Liver (tissue), 9 donors: ENCODE results near the gene DRG1. TPM values are rescaled to one million over a fixed set of nuclear protein-coding genes. Genes with fewer than 3 reads are reported as not detected.

Experiments used
- DNase-seq: peaks from one replicate; pipeline ENCODE4 v3.0.0-alpha.2; 2017; ENCODE audit warnings: low spot score
- H3K27ac ChIP-seq, 2 donors: one replicate each; pipeline ENCODE4 v1.7.0; 2013; ENCODE audit warnings: inconsistent platforms in 2 of 2, low read length in 2 of 2, control low read depth in 1 of 2, low read depth in 1 of 2, mild to moderate bottlenecking in 1 of 2
- H3K27me3 ChIP-seq, 4 donors: one replicate each; pipeline versions ENCODE4 v1.6.1 to v1.7.0; 2013; ENCODE audit warnings: low read length in 3 of 4, inconsistent platforms in 1 of 4, mild to moderate bottlenecking in 1 of 4, moderate library complexity in 1 of 4; ENCODE audit not compliant: control insufficient read depth in 4 of 4, insufficient read depth in 4 of 4
- H3K36me3 ChIP-seq, 4 donors: one replicate each; pipeline versions ENCODE4 v1.6.1 to v1.7.0; 2013; ENCODE audit warnings: low read length in 3 of 4, mild to moderate bottlenecking in 3 of 4, low read depth in 1 of 4, moderate library complexity in 1 of 4; ENCODE audit not compliant: control insufficient read depth in 4 of 4, insufficient read depth in 3 of 4
- H3K4me1 ChIP-seq, 4 donors: one replicate each; pipeline versions ENCODE4 v1.6.1 to v1.7.0; 2013; ENCODE audit warnings: low read length in 3 of 4, mild to moderate bottlenecking in 3 of 4, moderate library complexity in 1 of 4; ENCODE audit not compliant: control insufficient read depth in 4 of 4, insufficient read depth in 4 of 4
- H3K4me3 ChIP-seq, 3 donors: one replicate each; pipeline versions ENCODE4 v1.6.1 to v1.7.0; 2013; ENCODE audit warnings: low read length in 3 of 3, control low read depth in 1 of 3, low read depth in 1 of 3, mild to moderate bottlenecking in 1 of 3
- H3K9ac ChIP-seq, 2 donors: one replicate each; pipeline ENCODE4 v1.7.0; 2013; ENCODE audit warnings: low read length in 2 of 2, mild to moderate bottlenecking in 2 of 2, moderate library complexity in 2 of 2, control low read depth in 1 of 2, low read depth in 1 of 2
- H3K9me3 ChIP-seq, 4 donors: one replicate each; pipeline versions ENCODE4 v1.6.1 to v1.7.0; 2013; ENCODE audit warnings: low read length in 3 of 4; ENCODE audit not compliant: control insufficient read depth in 4 of 4
- ATF3 ChIP-seq: IDR thresholded peaks from 2 replicates; pipeline ENCODE4 v1.6.1; 2016; ENCODE audit warnings: antibody characterized with exemption
- CTCF ChIP-seq: fragments of 150-350 bp; IDR thresholded peaks from 2 replicates; pipeline ENCODE4 v1.5.1; 2017; ENCODE audit warnings: improper control_type of control experiment, low read depth, low read length; ENCODE audit not compliant: missing input control
- EGR1 ChIP-seq, 2 donors: IDR thresholded peaks; 2 replicates each; pipeline ENCODE4 v1.6.1; 2016 to 2018; ENCODE audit warnings: antibody characterized with exemption in 2 of 2, low read depth in 2 of 2
- FOXA1 ChIP-seq: IDR thresholded peaks from 2 replicates; pipeline ENCODE4 v1.6.1; 2016; ENCODE audit warnings: antibody characterized with exemption
- FOXA2 ChIP-seq: IDR thresholded peaks from 2 replicates; pipeline ENCODE4 v1.6.1; 2016; ENCODE audit warnings: antibody characterized with exemption
- GABPA ChIP-seq, 2 donors: IDR thresholded peaks in 1 of 2; conservative IDR thresholded peaks in 1 of 2; 2 replicates each; pipeline ENCODE4 v1.6.1; 2016; ENCODE audit warnings: antibody characterized with exemption in 2 of 2, mild to moderate bottlenecking in 1 of 2, moderate library complexity in 1 of 2
- HNF4A ChIP-seq, 2 donors: conservative IDR thresholded peaks; 2 replicates each; pipeline ENCODE4 v1.6.1; 2016; ENCODE audit warnings: antibody characterized with exemption in 2 of 2, mild to moderate bottlenecking in 2 of 2
- HNF4G ChIP-seq: IDR thresholded peaks from 2 replicates; pipeline ENCODE4 v1.6.1; 2016; ENCODE audit warnings: antibody characterized with exemption
- JUND ChIP-seq, 2 donors: IDR thresholded peaks; 2 replicates each; pipeline ENCODE4 v1.6.1; 2016; ENCODE audit warnings: antibody characterized with exemption in 2 of 2
- MAX ChIP-seq: IDR thresholded peaks from 2 replicates; pipeline ENCODE4 v1.6.1; 2016; ENCODE audit warnings: antibody characterized with exemption
- NR2F2 ChIP-seq: IDR thresholded peaks from 2 replicates; pipeline ENCODE4 v1.6.1; 2016; ENCODE audit warnings: antibody characterized with exemption
- RAD21 ChIP-seq, 2 donors: IDR thresholded peaks; 2 replicates each; pipeline ENCODE4 v1.6.1; 2016; ENCODE audit warnings: antibody characterized with exemption in 2 of 2, mild to moderate bottlenecking in 2 of 2
- REST ChIP-seq: IDR thresholded peaks from 2 replicates; pipeline ENCODE4 v1.6.1; 2016; ENCODE audit warnings: antibody characterized with exemption, mild to moderate bottlenecking
- RXRA ChIP-seq, 2 donors: IDR thresholded peaks; 2 replicates each; pipeline ENCODE4 v1.6.1; 2017 to 2018; ENCODE audit warnings: antibody characterized with exemption in 2 of 2, mild to moderate bottlenecking in 1 of 2
- SP1 ChIP-seq: IDR thresholded peaks from 2 replicates; pipeline ENCODE4 v1.6.1; 2018; ENCODE audit warnings: antibody characterized with exemption, mild to moderate bottlenecking
- TAF1 ChIP-seq: conservative IDR thresholded peaks from 2 replicates; pipeline ENCODE4 v1.6.1; 2016; ENCODE audit warnings: antibody characterized with exemption, mild to moderate bottlenecking
- YY1 ChIP-seq: IDR thresholded peaks from 2 replicates; pipeline ENCODE4 v1.6.1; 2016; ENCODE audit warnings: antibody characterized with exemption, mild to moderate bottlenecking
- ZBTB33 ChIP-seq: IDR thresholded peaks from 2 replicates; pipeline ENCODE4 v1.6.1; 2016; ENCODE audit warnings: antibody characterized with exemption
- WGBS: extraction: QIAGEN DNeasy Blood & Tissue Kit; methylation state at CpG from one replicate; pipeline ENCODE4 v1.1.7; 2013; 5-methylcytosine and 5-hydroxymethylcytosine counted together
- polyA plus RNA-seq, 2 donors: library from polyadenylated mRNA; stranded (reverse) in 1 of 2; unstranded in 1 of 2; fragments of 200-250 nt in 1 of 2; fragments of >200 nt in 1 of 2; fragmentation: Nextera tagmentation in 1 of 2; extraction: Ambion mirVana in 1 of 2; gene quantifications; one replicate each; pipeline versions ENCODE4 v1.2.1 to v1.2.3, GENCODE V29; 2013 to 2015
- total RNA-seq, 2 donors: library from RNA; depleted of rRNA; stranded (reverse); fragments of >200 nt; gene quantifications; one replicate each; pipeline ENCODE4 v1.2.3, GENCODE V29; 2014
- donor health status: healthy.
- donor health status: healthy.
- donor health status: healthy.
- donor health status: healthy.
- donor health status: healthy.

The DRG1 gene
- total and polyA plus RNA-seq, 4 donors, result 23.1 to 39.7 (median 32.5) TPM

- DNase-seq, result no peak
- TF ChIP-seq YY1, result no peak
- no peak for TF ChIP-seq FOXA2
- TF ChIP-seq MAX, result no peak
- no peak for TF ChIP-seq REST
- no peak for TF ChIP-seq CTCF
- no peak for TF ChIP-seq GABPA (IDR thresholded peaks at IDR 0.05 in 1 of 2, conservative IDR thresholded peaks at IDR 0.05 in 1 of 2)
- TF ChIP-seq ATF3, result no peak
- TF ChIP-seq NR2F2, result no peak
- H3K27ac ChIP-seq, result no peak overlapping the region
- no peaks in the 10 kb centered on the region for H3K4me1 ChIP-seq
- WGBS, result 77% methylated on average over 3 of the region's 3 CpGs
- no peaks in the 10 kb centered on the region for H3K36me3 ChIP-seq
- H3K4me3 ChIP-seq, result no peak overlapping the region
- no peaks in the 10 kb centered on the region for H3K27me3 ChIP-seq
- H3K9ac ChIP-seq, result no peak overlapping the region
- H3K9me3 ChIP-seq, result no peaks in the 10 kb centered on the region
Observed at GRCh38 chr22:31367426-31367825, 32.0 kb upstream of the DRG1 start.

GRCh38 chr22:31377612-31378011, 21.8 kb upstream of the DRG1 start:
- 86% methylated on average over 3 of the region's 3 CpGs for WGBS
- Histone ChIP-seq H3K27me3 (no peaks in the 10 kb centered on the region), H3K9ac (no peak overlapping the region), H3K4me3 (no peak overlapping the region), H3K4me1 (no peaks in the 10 kb centered on the region), H3K36me3 (no peaks in the 10 kb centered on the region), H3K27ac (no peak overlapping the region), H3K9me3 (no peaks in the 10 kb centered on the region)
- TF ChIP-seq EGR1 (IDR thresholded peaks at IDR 0.05; ENCODE audit: low read depth in 2 of 2), result no peak
- TF ChIP-seq TAF1, result no peak
- no peak for TF ChIP-seq FOXA1
- no peak for TF ChIP-seq GABPA (IDR thresholded peaks at IDR 0.05 in 1 of 2, conservative IDR thresholded peaks at IDR 0.05 in 1 of 2)
- TF ChIP-seq FOXA2, result no peak
- TF ChIP-seq HNF4A (conservative IDR thresholded peaks at IDR 0.05), result no peak
- TF ChIP-seq RAD21 (IDR thresholded peaks at IDR 0.05), result no peak
- TF ChIP-seq ATF3, result no peak
- TF ChIP-seq SP1, result no peak
- TF ChIP-seq JUND (IDR thresholded peaks at IDR 0.05), result no peak
- no peak for TF ChIP-seq HNF4G
- no peak for TF ChIP-seq ZBTB33
- TF ChIP-seq RXRA (IDR thresholded peaks at IDR 0.05), result no peak
- no peak for TF ChIP-seq CTCF
- TF ChIP-seq NR2F2, result no peak
- TF ChIP-seq YY1, result no peak
- no peak for TF ChIP-seq REST
- no peak for DNase-seq
